Heart right ventricle (tissue), 16 donors: Measurements from ENCODE around the gene NRXN3. TPM values are rescaled to one million over a fixed set of nuclear protein-coding genes. Genes with fewer than 3 reads are reported as not detected.

Experiments used
- ATAC-seq, 8 donors: fragments of 200-7000 bp; cut with Tn5 transposase; one replicate each; pipeline ENCODE4 v1.9.1; 2020; ENCODE audit warnings: mild to moderate bottlenecking in 8 of 8, moderate library complexity in 8 of 8, moderate number of reproducible peaks in 1 of 8
- DNase-seq, 2 donors: peaks; one replicate each; pipeline ENCODE4 v3.0.0-alpha.2; 2020
- H3K27ac ChIP-seq, 10 donors: fragments of 200-600 bp; sonication (generic) in 2 of 10; one replicate each; pipeline versions ENCODE4 v1.5.0 to v1.8.0; 2020 to 2022; ENCODE audit warnings: mild to moderate bottlenecking in 3 of 10
- H3K27me3 ChIP-seq, 7 donors: fragments of 200-600 bp; one replicate each; pipeline ENCODE4 v1.8.0; 2021 to 2022; ENCODE audit warnings: mild to moderate bottlenecking in 2 of 7
- H3K36me3 ChIP-seq, 9 donors: fragments of 200-600 bp; sonication (generic) in 1 of 9; one replicate each; pipeline versions ENCODE4 v1.5.0 to v1.8.0; 2020 to 2022; ENCODE audit warnings: mild to moderate bottlenecking in 2 of 9
- H3K4me1 ChIP-seq, 9 donors: fragments of 200-600 bp; sonication (generic) in 1 of 9; one replicate each; pipeline versions ENCODE4 v1.5.0 to v1.8.0; 2020 to 2022; ENCODE audit warnings: mild to moderate bottlenecking in 4 of 9
- H3K4me3 ChIP-seq, 10 donors: fragments of 200-600 bp; sonication (generic) in 2 of 10; one replicate each; pipeline versions ENCODE4 v1.5.0 to v1.8.0; 2020 to 2022; ENCODE audit warnings: mild to moderate bottlenecking in 7 of 10, moderate library complexity in 2 of 10
- H3K9me3 ChIP-seq, 11 donors: fragments of 200-600 bp in 10 of 11; sonication (generic) in 2 of 11; one replicate each; pipeline versions ENCODE4 v1.5.0 to v1.8.0; 2013 to 2022; ENCODE audit warnings: mild to moderate bottlenecking in 2 of 11, control low read depth in 1 of 11, moderate library complexity in 1 of 11
- CTCF ChIP-seq, 9 donors: fragments of 200-600 bp; sonication (generic) in 2 of 9; IDR thresholded peaks; one replicate each; pipeline versions ENCODE4 v1.5.0 to v1.8.0; 2021 to 2022; ENCODE audit warnings: antibody characterized with exemption in 9 of 9, mild to moderate bottlenecking in 5 of 9, moderate library complexity in 1 of 9
- WGBS, 2 donors: extraction: QIAGEN DNeasy Blood & Tissue Kit; methylation state at CpG; one replicate each; pipeline ENCODE4 v1.1.7; 2013; ENCODE audit warnings: inconsistent platforms in 1 of 2; 5-methylcytosine and 5-hydroxymethylcytosine counted together
- intact Hi-C, 10 donors: fragments of 100-400 bp; cut with DNase I; formaldehyde crosslinking; loops; one replicate each; pipeline versions ENCODE4 v1.11.1 to v1.14.2; 2022
- polyA plus RNA-seq, 2 donors: library from polyadenylated mRNA; stranded (reverse); fragments of 200-250 nt; gene quantifications; one replicate each; pipeline ENCODE4 v1.2.3, GENCODE V29; 2013
- total RNA-seq, 10 donors: library from RNA; stranded (reverse); fragmentation: NEBNext Ultra II Directional in 3 of 10; extraction: Animal tissue kit (Norgen Biotek cat#: 25700) in 3 of 10; gene quantifications; one replicate each; pipeline versions ENCODE4 v1.2.1 to v1.2.4, GENCODE V29; 2021 to 2023
- donor health status: Arrhythmogenic right ventricular cardiomyopathy.
- donor health status: ischemic (EF 13 %, LVEDD 7.1; RV severe dilation, severe dysfunction).
- donor health status: healthy with polysubstance abuse.
- donor health status: DM: no; HTN: yes; CAD: no.
- donor health status: DM: no; HTN: no; CAD: no.
- donor health status: ischemic (EF 25% LVEDD 6.9; RV normal size, moderate dysfunction).
- donor health status: ischemic (EF 25% LVEDD 5.7; RV mildly dilated, moderate dysfunction).
- donor health status: healthy.
- donor health status: DM: yes; HTN: yes; CAD: no.
- donor health status: Ischemic cardiomyopathy.
- donor health status: ischemic (EF 35%, LVEDD 5.7; RV mildly dilated, moderate dysfunction).
- donor health status: nonischemic (EF 11% LVEDD 7.7; RV severe dilation, severe dysfunction).
- donor health status: DM: yes; HTN: yes; CAD: no.
- donor health status: PGD.
- donor health status: ischemic (EF 29% LVEDD 5.4; RV normal size, mild dysfunction).
- donor health status: nonischemic (EF 23%, LVEDD 6.1; RV moderate dilation, normal function).

NRXN3 gene
- total and polyA plus RNA-seq, 12 donors: 0.23 to 1.8 (median 0.87) TPM

DNA sequence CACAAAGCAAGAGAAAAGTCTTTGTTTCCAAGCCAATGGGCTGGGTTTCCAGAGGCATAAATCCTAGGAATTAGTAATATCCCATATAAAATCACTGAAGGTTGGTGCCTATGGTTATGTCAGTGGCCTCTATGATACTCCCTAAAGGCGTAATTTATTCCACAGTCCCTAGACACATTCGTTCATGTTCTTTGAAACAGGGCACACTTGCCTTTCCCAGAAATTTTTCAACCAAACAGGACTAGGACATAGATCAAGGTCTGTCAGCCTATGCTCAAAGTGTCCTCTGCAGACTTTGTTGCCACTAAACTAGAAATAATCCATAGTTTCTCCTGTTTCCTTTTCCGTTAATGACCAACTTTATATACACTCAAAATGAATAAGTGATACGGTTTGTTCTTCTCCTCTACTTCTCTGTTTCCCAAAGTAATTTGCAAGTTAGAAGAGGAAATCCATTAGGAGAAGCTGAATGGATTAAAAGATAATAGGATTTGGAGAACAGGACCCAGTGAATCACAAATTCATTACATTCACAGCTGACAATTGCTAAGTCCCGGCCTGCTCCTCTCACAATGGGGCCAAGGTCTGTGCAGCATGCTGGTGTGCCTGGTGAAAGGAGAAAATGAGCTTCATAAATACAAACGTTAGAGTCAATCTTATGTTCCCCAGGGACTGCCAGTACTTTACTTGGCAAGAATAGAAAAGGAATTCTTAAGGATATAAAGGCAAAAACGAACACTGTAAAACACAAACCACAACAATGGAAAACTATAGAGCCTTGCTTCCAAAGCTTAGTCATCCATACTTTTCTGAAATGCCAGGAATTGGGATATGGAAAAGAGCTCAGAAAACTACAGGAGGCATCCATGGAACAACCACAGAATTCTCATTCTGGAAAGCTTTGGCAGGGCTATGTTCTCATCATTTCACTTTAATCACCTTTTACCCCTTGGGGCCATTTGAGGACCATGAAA is 966.2 kb downstream of the NRXN3 start:
- intact Hi-C loops: no loop called here
- Histone ChIP-seq H3K27ac (no peak overlapping the region), H3K36me3 (no peaks in the 10 kb centered on the region), H3K4me3 (no peak overlapping the region), H3K27me3 (no peaks in the 10 kb centered on the region), H3K4me1 (no peaks in the 10 kb centered on the region), H3K9me3 (peaks cover 0 to 14% (median 0%) of the 10 kb centered on the region in 11 donors)
- TF ChIP-seq CTCF (IDR thresholded peaks at IDR 0.05): no peak
- 64 to 71% methylated on average over 7 of the region's 7 CpGs for WGBS, 2 donors
- no peak for DNase-seq
- no peak for ATAC-seq

GRCh38 chr14:79137045-79137430 is 966.9 kb downstream of the NRXN3 start:
- Histone ChIP-seq H3K9me3 (peaks cover 0 to 8% (median 0%) of the 10 kb centered on the region in 11 donors), H3K4me3 (no peak overlapping the region), H3K4me1 (no peaks in the 10 kb centered on the region), H3K27me3 (no peaks in the 10 kb centered on the region), H3K36me3 (no peaks in the 10 kb centered on the region), H3K27ac (no peak overlapping the region)
- WGBS, 2 donors: 83 to 89% methylated on average over 2 of the region's 2 CpGs
- TF ChIP-seq CTCF (IDR thresholded peaks at IDR 0.05): no peak
- ATAC-seq (no peak), DNase-seq (no peak)
- intact Hi-C loops: no loop called here

DNA sequence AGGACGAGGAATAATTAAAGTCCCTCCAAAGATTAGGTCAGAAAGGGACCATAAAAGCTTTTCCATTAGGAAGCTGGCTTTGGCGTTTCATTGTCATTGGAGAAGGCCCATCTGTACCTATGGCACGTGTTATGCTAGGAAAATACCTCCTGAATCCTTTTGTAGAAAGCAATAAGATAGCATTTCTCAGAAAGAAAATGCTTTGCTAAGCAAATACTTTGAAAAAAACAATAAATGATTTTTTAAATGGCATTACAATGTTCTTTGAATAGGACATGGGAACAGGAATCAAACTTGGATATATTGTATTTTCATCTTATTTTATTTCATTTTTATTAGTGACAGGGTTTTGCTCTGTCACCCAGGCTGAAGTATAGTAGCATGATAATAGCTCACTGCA is 967.7 kb downstream of the NRXN3 start:
- no peaks in the 10 kb centered on the region for H3K36me3 ChIP-seq
- DNase-seq (no peak), ATAC-seq (no peak)
- no peaks in the 10 kb centered on the region for H3K27me3 ChIP-seq
- H3K27ac ChIP-seq: no peak overlapping the region
- intact Hi-C loops: no loop called here
- 63 to 65% methylated on average over 3 of the region's 3 CpGs for WGBS, 2 donors
- TF ChIP-seq CTCF (IDR thresholded peaks at IDR 0.05): no peak
- H3K4me1 ChIP-seq: no peaks in the 10 kb centered on the region
- no peak overlapping the region for H3K4me3 ChIP-seq
- H3K9me3 ChIP-seq: peaks cover 0 to 2% (median 0%) of the 10 kb centered on the region in 11 donors

GRCh38 chr14:79144896-79145295 is 974.7 kb downstream of the NRXN3 start:
- H3K4me1 ChIP-seq: no peaks in the 10 kb centered on the region
- 92 to 93% methylated on average over 3 of the region's 3 CpGs for whole genome bisulfite sequencing, 2 donors
- ATAC-seq: no peak
- no peak for DNase-seq
- intact Hi-C loops: no loop called here
- TF ChIP-seq CTCF (IDR thresholded peaks at IDR 0.05): no peak
- no peaks in the 10 kb centered on the region for H3K9me3 ChIP-seq
- no peaks in the 10 kb centered on the region for H3K27me3 ChIP-seq
- H3K27ac ChIP-seq: no peak overlapping the region
- no peak overlapping the region for H3K4me3 ChIP-seq
- H3K36me3 ChIP-seq: no peaks in the 10 kb centered on the region
